GM08714 (cell line): Measurements from ENCODE around the gene TVP23B.

ENCODE experiments used
- H3K4me3 ChIP-seq: fragments of 200-500 bp; sonication (Bioruptor generic); 2 replicates; pipeline ENCODE4 v1.5.1; 2014; ENCODE audit warnings: mild to moderate bottlenecking, low read length, inconsistent platforms
- ZNF274 ChIP-seq: IDR thresholded peaks from 2 replicates; pipeline ENCODE4 v1.6.1; 2012; ENCODE audit warnings: mild to moderate bottlenecking, low read depth, low read length

The TVP23B gene

GRCh38 chr17:18855831-18856569 lies 75.0 kb downstream of the TVP23B start:
- peak overlapping the region; percentile 71 for H3K4me3 ChIP-seq
- no peak for TF ChIP-seq ZNF274
